Activated naive CD8-positive, alpha-beta T cell (primary cell): ENCODE data around the gene FBXL7.

Source experiments
- H3K27ac Mint-ChIP-seq: one replicate; pipeline ENCODE4 v1.8.0; 2021; ENCODE audit warnings: mixed read lengths
- H3K27me3 Mint-ChIP-seq: one replicate; pipeline ENCODE4 v1.8.0; 2021; ENCODE audit warnings: mixed read lengths
- H3K36me3 Mint-ChIP-seq: one replicate; pipeline ENCODE4 v1.8.0; 2021; ENCODE audit warnings: mixed read lengths
- H3K4me1 Mint-ChIP-seq: one replicate; pipeline ENCODE4 v1.8.0; 2021; ENCODE audit warnings: low read depth, mixed read lengths
- H3K4me3 Mint-ChIP-seq: one replicate; pipeline ENCODE4 v1.8.0; 2021; ENCODE audit warnings: mild to moderate bottlenecking, mixed read lengths
- H3K9me3 Mint-ChIP-seq: one replicate; pipeline ENCODE4 v1.8.0; 2021; ENCODE audit warnings: low read depth, mixed read lengths

FBXL7 gene

DNA sequence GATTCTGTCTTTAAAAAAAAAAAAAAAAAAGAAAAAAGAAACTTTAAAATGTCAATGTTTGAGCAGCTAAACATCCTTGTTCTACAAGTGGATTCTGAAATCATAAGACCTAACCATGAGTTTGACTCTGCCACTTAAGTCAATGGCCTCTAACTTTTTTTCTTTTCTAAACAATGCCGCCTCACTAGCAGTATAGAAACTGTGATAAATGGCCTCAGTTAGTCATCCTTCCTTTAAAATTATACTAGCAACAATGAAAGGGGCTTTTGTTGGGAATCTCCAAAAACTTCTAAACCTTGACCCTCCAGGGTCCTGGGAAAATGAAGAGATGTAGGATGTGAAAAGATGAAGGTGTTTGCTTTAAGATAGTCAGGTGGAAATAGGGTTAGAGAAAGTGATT, 71.1 kb downstream of the FBXL7 start:
- no peaks in the 10 kb centered on the region for H3K36me3 Mint-ChIP-seq
- no peaks in the 10 kb centered on the region for H3K27me3 Mint-ChIP-seq
- no peak overlapping the region for H3K4me3 Mint-ChIP-seq
- H3K4me1 Mint-ChIP-seq = no peaks in the 10 kb centered on the region
- no peak overlapping the region for H3K27ac Mint-ChIP-seq
- peaks cover 6% of the 10 kb centered on the region for H3K9me3 Mint-ChIP-seq

DNA sequence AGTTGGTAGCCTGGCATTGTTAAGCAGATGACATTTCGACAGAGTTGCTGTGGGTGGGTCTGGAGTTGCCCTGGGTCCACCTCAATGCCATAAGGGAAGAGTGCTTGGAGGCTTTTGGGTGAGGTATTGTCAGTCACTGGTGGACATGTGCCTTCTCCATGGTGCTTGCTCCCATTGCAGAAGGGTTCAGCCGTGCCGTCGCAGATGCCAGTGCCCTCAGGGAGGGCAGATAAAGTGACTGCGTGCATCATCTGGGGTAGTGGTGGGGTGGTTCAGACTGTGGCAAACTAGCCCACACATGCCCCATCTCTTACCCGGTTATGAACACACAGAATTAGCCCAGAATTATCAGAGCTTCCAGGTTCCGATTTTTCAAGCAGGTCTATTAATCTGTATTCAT, 71.6 kb downstream of the FBXL7 start:
- peaks cover 5% of the 10 kb centered on the region for H3K9me3 Mint-ChIP-seq
- H3K36me3 Mint-ChIP-seq = no peaks in the 10 kb centered on the region
- no peaks in the 10 kb centered on the region for H3K27me3 Mint-ChIP-seq
- H3K27ac Mint-ChIP-seq = no peak overlapping the region
- H3K4me3 Mint-ChIP-seq = no peak overlapping the region
- H3K4me1 Mint-ChIP-seq = no peaks in the 10 kb centered on the region

GRCh38 chr5:15573590-15573989, 73.6 kb downstream of the FBXL7 start:
- Mint-ChIP-seq H3K27me3 (no peaks in the 10 kb centered on the region), H3K4me1 (no peaks in the 10 kb centered on the region), H3K9me3 (no peaks in the 10 kb centered on the region), H3K27ac (no peak overlapping the region), H3K4me3 (no peak overlapping the region), H3K36me3 (no peaks in the 10 kb centered on the region)

DNA sequence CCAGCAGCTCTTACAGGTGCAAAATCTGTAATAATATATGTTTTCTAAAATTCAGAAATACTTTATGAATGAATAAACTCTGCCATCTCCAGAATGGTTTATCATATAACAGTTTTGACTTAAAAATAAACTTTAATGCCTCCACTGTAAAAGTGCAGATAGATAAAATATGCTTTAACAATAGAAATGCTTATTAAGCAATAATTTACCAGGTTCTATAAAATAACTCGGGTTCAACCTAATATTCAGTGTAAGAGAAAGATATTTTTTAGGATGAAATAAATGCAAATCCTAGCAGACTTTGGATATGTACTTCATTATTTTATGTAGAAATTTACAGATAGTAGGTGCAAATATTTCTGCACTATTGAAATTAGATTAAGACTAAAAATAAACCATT, 74.1 kb downstream of the FBXL7 start:
- no peak overlapping the region for H3K4me3 Mint-ChIP-seq
- no peaks in the 10 kb centered on the region for H3K4me1 Mint-ChIP-seq
- H3K27me3 Mint-ChIP-seq = no peaks in the 10 kb centered on the region

DNA sequence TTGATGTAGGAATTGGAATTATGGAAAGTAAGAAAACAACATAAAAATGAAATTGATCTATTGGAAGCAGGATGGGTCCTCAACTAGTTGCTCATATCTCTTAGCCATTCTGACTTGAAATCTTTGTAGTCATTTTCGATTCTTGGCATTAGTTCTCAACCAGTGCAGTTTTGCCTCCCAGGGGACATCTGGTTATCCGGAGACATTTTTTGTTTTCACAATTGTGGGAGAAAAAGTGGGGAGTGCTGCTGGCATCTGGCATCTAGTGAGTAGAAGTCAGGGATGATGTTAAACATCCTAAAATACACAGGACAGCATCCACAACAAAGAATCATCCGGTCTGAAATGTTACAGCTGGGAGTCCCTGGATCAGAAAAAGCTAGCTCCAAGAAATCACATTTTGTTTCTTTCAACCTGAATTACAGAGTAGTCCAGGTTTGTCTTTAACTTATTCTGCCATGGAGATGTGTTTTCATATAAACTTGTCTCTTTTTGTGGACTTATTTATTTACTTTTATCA, 74.9 kb downstream of the FBXL7 start:
- Mint-ChIP-seq H3K36me3 (no peaks in the 10 kb centered on the region), H3K4me1 (no peaks in the 10 kb centered on the region), H3K27ac (no peak overlapping the region), H3K27me3 (no peaks in the 10 kb centered on the region), H3K9me3 (no peaks in the 10 kb centered on the region), H3K4me3 (no peak overlapping the region)

More for the DNA sequence above, 74.1 kb downstream of the FBXL7 start:
- H3K36me3 Mint-ChIP-seq = no peaks in the 10 kb centered on the region
- no peaks in the 10 kb centered on the region for H3K9me3 Mint-ChIP-seq
- H3K27ac Mint-ChIP-seq = no peak overlapping the region

GRCh38 chr5:15575666-15576065, 75.7 kb downstream of the FBXL7 start:
- no peaks in the 10 kb centered on the region for H3K4me1 Mint-ChIP-seq
- no peaks in the 10 kb centered on the region for H3K27me3 Mint-ChIP-seq
- H3K4me3 Mint-ChIP-seq = no peak overlapping the region
- H3K27ac Mint-ChIP-seq = no peak overlapping the region
- H3K36me3 Mint-ChIP-seq = no peaks in the 10 kb centered on the region
- H3K9me3 Mint-ChIP-seq = no peaks in the 10 kb centered on the region

DNA sequence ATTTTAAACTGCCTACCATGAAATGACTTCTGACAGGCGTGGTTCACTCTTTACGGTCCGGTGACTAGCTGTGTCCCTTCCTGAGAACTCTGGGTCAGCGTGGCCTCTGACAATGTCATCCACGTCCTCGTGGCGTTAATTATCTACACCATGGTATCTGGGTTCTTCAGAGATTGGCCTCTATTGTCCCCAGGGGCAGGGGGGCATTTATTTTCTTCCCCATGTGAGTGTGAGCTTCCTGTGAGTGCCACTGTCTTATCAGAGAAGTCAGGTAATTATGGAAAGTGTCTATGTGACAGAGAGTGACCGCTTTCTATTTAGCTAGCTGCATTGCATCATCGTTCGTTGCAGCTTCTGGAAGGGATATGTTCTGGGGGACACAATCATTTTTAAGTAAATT, 77.2 kb downstream of the FBXL7 start:
- Mint-ChIP-seq H3K4me3 (no peak overlapping the region), H3K4me1 (no peaks in the 10 kb centered on the region), H3K27me3 (no peaks in the 10 kb centered on the region), H3K9me3 (no peaks in the 10 kb centered on the region), H3K27ac (no peak overlapping the region), H3K36me3 (no peaks in the 10 kb centered on the region)

GRCh38 chr5:15577831-15578230, 77.9 kb downstream of the FBXL7 start:
- Mint-ChIP-seq H3K27ac (no peak overlapping the region), H3K9me3 (no peaks in the 10 kb centered on the region), H3K4me3 (no peak overlapping the region), H3K4me1 (no peaks in the 10 kb centered on the region), H3K27me3 (no peaks in the 10 kb centered on the region), H3K36me3 (no peaks in the 10 kb centered on the region)

GRCh38 chr5:15579193-15579990, 79.4 kb downstream of the FBXL7 start:
- H3K4me1 Mint-ChIP-seq = no peaks in the 10 kb centered on the region

DNA sequence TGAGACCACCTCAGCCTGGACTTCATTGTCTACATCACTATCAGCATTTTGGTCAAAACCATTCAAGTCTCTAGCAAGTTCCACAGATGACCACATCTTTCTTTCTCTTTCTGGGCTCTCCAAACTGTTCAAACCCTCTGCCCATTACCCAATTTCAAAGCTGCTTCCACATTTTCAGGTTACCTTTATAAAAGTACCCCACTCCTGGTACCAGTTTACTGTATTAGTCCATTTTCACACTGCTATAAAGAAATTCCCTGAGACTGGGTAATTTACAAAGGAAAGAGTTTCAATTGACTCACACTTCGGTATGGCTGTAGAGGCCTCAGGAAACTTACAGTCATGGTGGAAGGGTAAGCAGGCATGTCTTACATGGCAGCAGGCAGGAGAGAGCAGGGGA, 84.5 kb downstream of the FBXL7 start:
- H3K27me3 Mint-ChIP-seq = no peaks in the 10 kb centered on the region
- no peak overlapping the region for H3K27ac Mint-ChIP-seq
- no peaks in the 10 kb centered on the region for H3K36me3 Mint-ChIP-seq
- H3K4me1 Mint-ChIP-seq = no peaks in the 10 kb centered on the region
- no peak overlapping the region for H3K4me3 Mint-ChIP-seq
- H3K9me3 Mint-ChIP-seq = peaks cover 4% of the 10 kb centered on the region

More at GRCh38 chr5:15579193-15579990, 79.4 kb downstream of the FBXL7 start:
- Mint-ChIP-seq H3K27ac (no peak overlapping the region), H3K36me3 (no peaks in the 10 kb centered on the region), H3K4me3 (no peak overlapping the region), H3K27me3 (no peaks in the 10 kb centered on the region), H3K9me3 (no peaks in the 10 kb centered on the region)

GRCh38 chr5:15585128-15585527, 85.1 kb downstream of the FBXL7 start:
- H3K27ac Mint-ChIP-seq = no peak overlapping the region
- H3K9me3 Mint-ChIP-seq = peaks cover 4% of the 10 kb centered on the region
- no peaks in the 10 kb centered on the region for H3K36me3 Mint-ChIP-seq
- H3K27me3 Mint-ChIP-seq = no peaks in the 10 kb centered on the region
- H3K4me1 Mint-ChIP-seq = no peaks in the 10 kb centered on the region
- no peak overlapping the region for H3K4me3 Mint-ChIP-seq

- Mint-ChIP-seq H3K27me3 (no peaks in the 10 kb centered on the region), H3K4me3 (no peak overlapping the region), H3K36me3 (no peaks in the 10 kb centered on the region), H3K4me1 (no peaks in the 10 kb centered on the region), H3K9me3 (peaks cover 4% of the 10 kb centered on the region), H3K27ac (no peak overlapping the region)
Measured at GRCh38 chr5:15585841-15586591, 86.0 kb downstream of the FBXL7 start.

- Mint-ChIP-seq H3K36me3 (no peaks in the 10 kb centered on the region), H3K4me3 (no peak overlapping the region), H3K4me1 (no peaks in the 10 kb centered on the region), H3K9me3 (peaks cover 4% of the 10 kb centered on the region), H3K27ac (no peak overlapping the region), H3K27me3 (no peaks in the 10 kb centered on the region)
Measured at GRCh38 chr5:15587916-15588315, 87.9 kb downstream of the FBXL7 start.

DNA sequence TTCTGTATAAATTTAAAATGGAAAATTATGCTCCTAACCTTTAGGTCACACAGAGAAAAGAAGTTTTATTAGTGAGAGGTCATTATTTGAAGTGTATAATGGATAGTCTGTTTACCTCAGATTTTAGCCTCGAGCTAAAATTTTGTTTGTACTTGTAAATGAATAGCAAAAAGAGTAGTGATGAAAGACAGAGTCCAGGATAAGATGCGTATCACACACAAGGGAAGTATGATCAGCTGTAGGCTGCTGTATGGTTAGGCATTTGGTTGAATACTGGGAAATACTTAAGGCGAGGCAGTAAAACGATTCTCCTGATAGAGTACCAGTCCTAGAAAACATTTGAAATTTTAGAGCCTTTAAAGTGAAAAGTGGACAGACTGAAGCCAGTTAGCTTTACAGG, 92.7 kb downstream of the FBXL7 start:
- Mint-ChIP-seq H3K9me3 (peaks cover 5% of the 10 kb centered on the region), H3K27me3 (no peaks in the 10 kb centered on the region), H3K4me3 (no peak overlapping the region), H3K27ac (no peak overlapping the region), H3K36me3 (no peaks in the 10 kb centered on the region), H3K4me1 (no peaks in the 10 kb centered on the region)

DNA sequence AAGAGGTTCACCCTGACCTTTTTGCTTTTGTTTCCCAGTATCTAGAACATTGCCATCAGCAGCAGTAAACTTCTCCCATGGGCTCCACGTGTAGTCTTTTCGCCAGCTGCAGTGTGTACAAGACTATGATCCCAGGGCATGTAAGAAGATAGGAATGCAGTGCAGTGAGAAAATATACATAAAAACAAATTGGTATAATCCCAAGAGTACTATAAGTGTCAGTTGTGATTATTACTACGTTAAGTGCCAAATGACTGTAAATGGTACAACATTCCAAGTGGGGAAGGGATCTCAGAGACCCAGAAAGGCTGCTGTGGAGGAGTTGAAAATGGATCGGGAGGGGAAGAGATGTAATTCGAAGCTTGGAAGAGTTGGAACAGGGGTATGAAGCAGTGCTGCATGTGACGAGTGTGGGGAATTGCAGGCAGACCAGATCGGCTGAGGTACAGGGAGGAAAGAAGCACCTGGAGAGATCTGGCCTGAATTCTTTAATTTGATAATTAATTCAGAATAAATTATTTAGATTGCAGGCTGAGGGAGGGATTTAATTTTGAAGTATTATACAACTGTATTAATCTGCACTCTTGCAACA, 95.1 kb downstream of the FBXL7 start:
- Mint-ChIP-seq H3K4me3 (no peak overlapping the region), H3K27ac (no peak overlapping the region), H3K9me3 (peaks cover 5% of the 10 kb centered on the region), H3K27me3 (no peaks in the 10 kb centered on the region), H3K4me1 (no peaks in the 10 kb centered on the region), H3K36me3 (no peaks in the 10 kb centered on the region)
